GM12891 (cell line): Measurements from ENCODE around the gene INSIG2.

Experiments
- PAX5 ChIP-seq: IDR thresholded peaks from 2 replicates; pipeline ENCODE4 v1.6.1; 2011; ENCODE audit warnings: low read length, moderate library complexity, mild to moderate bottlenecking; ENCODE audit not compliant: insufficient read depth, severe bottlenecking
- POLR2A ChIP-seq: IDR thresholded peaks from 2 replicates; pipeline ENCODE4 v1.6.1; 2011; ENCODE audit warnings: low read depth, low read length, control low read depth
- POLR2AphosphoS5 ChIP-seq: IDR thresholded peaks from 2 replicates; pipeline ENCODE4 v1.6.1; 2011; ENCODE audit warnings: low read depth, low read length, control low read depth
- SPI1 ChIP-seq: IDR thresholded peaks from 2 replicates; pipeline ENCODE4 v1.6.1; 2011; ENCODE audit warnings: low read depth, low read length, control low read depth

- TF ChIP-seq SPI1 (no peak), POLR2A (no peak), POLR2AphosphoS5 (no peak), PAX5 (no peak)
Observed at GRCh38 chr2:118097657-118098056, 9.4 kb downstream of the INSIG2 start.
